ENCODE data around the gene SHANK1.
"Not testable (repeated sequence)": the region's sequence is repeated elsewhere in the genome, so short reads cannot be mapped to it uniquely, and the experiment has no call there.

The SHANK1 gene

GRCh38 chr19:50764409-50764808 is 44.8 kb upstream of the SHANK1 start:
- Histone ChIP-seq H4K20me1 (ENCODE audit: control insufficient read depth, insufficient read depth, low read depth, low read length) (no peaks in the 10 kb centered on the region), H3K4me3 (ENCODE audit: low read length) (no peak overlapping the region), H3K36me3 (ENCODE audit: control insufficient read depth, low read length) (no peaks in the 10 kb centered on the region), H3K4me2 (ENCODE audit: low read length) (no peak overlapping the region), H3K9me3 (ENCODE audit: control insufficient read depth, insufficient read depth, low read length) (no peaks in the 10 kb centered on the region), H3K27me3 (ENCODE audit: control insufficient read depth, low read length) (no peaks in the 10 kb centered on the region), H3K27ac (ENCODE audit: low read depth, low read length) (no peak overlapping the region), H3F3A (ENCODE audit: control insufficient read depth, insufficient read depth) (no peaks in the 10 kb centered on the region), H3K9me2 (replicated peaks; ENCODE audit: control insufficient read depth, low read length) (no peaks in the 10 kb centered on the region), H3K4me1 (ENCODE audit: control insufficient read depth, low read length) (no peaks in the 10 kb centered on the region), H3K79me2 (ENCODE audit: control insufficient read depth, low read length) (no peaks in the 10 kb centered on the region)
- TF ChIP-seq CTCF (IDR thresholded peaks at IDR 0.05; ENCODE audit: low read depth, low read length, poor library complexity, severe bottlenecking) (no peak), EZH2phosphoT487 (IDR thresholded peaks at IDR 0.05; ENCODE audit: borderline replicate concordance, low read length) (no peak)

DNA sequence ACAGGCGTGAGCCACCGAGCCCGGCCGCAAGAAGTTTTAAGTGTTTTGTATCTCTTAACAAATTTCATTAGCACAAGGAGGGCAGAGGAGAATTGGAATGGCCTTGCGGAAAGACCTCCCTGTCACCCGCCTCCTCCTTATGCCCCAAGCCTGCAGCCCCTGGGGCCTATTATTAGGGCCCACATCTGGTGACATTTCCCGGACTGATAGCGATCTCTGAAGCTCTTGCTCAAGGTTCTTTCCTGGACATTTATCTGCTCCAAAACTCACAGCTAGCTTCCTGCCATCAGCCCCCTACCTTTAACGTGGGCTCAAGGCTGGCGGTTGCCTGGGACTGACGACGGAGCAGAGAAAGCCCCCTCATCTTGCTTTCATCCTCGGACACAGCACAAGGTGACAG is 43.9 kb upstream of the SHANK1 start:
- H4K20me1 ChIP-seq (ENCODE audit: control insufficient read depth, insufficient read depth, low read depth, low read length); H3K27ac ChIP-seq (ENCODE audit: low read depth, low read length); H3K27me3 ChIP-seq (ENCODE audit: control insufficient read depth, low read length); H3K9me2 ChIP-seq (replicated peaks; ENCODE audit: control insufficient read depth, low read length); H3K4me2 ChIP-seq (ENCODE audit: low read length); H3K4me1 ChIP-seq (ENCODE audit: control insufficient read depth, low read length); H3K36me3 ChIP-seq (ENCODE audit: control insufficient read depth, low read length); H3K79me2 ChIP-seq (ENCODE audit: control insufficient read depth, low read length); H3F3A ChIP-seq (ENCODE audit: control insufficient read depth, insufficient read depth); H3K4me3 ChIP-seq (ENCODE audit: low read length); H3K9me3 ChIP-seq (ENCODE audit: control insufficient read depth, insufficient read depth, low read length): not testable (repeated sequence)

DNA sequence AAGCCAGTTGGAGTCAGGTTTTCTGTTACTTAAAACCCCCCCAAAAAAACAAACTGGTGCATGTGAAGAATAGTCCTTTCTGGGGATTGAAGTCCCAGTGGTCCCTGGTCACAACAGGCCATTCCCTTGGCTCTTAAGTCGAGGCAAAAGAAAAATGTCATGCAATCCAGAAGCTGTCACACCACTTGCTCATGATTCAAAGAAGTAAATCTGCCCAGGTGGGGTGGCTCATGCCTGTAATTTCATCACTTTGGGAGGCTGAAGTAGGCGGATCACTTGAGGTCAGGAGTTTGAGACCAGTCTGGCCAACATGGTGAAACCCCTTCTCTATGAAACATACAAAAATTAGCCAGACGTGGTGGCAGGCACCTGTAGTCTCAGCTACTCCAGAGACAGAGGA is 41.9 kb upstream of the SHANK1 start:
- H3K4me3 ChIP-seq (ENCODE audit: low read length); H3K4me2 ChIP-seq (ENCODE audit: low read length); H3K4me1 ChIP-seq (ENCODE audit: control insufficient read depth, low read length); H3K9me3 ChIP-seq (ENCODE audit: control insufficient read depth, insufficient read depth, low read length); H3K9me2 ChIP-seq (replicated peaks; ENCODE audit: control insufficient read depth, low read length); H3K27me3 ChIP-seq (ENCODE audit: control insufficient read depth, low read length); H3K36me3 ChIP-seq (ENCODE audit: control insufficient read depth, low read length); H3K79me2 ChIP-seq (ENCODE audit: control insufficient read depth, low read length); H3F3A ChIP-seq (ENCODE audit: control insufficient read depth, insufficient read depth); H4K20me1 ChIP-seq (ENCODE audit: control insufficient read depth, insufficient read depth, low read depth, low read length); H3K27ac ChIP-seq (ENCODE audit: low read depth, low read length): not testable (repeated sequence)

DNA sequence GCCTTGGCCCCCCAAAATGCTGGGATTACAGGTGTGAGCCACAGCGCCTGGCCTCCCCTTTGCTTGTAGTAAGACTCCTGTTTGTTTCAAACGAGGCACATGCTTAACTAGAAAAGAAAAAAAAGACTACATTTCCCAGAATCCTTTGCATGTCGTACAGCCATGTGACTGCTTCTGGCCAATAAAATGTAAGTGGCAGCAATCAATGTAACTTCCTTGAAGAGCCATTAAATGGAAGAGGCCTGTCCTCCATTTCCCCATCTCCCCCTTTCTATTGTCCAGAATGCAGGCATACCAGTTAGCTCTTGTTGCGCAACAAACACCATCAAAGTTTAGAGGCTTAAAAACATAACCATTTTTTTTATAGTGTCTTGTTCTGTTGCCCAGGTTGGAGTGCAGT is 40.3 kb upstream of the SHANK1 start:
- H3K4me2 ChIP-seq (ENCODE audit: low read length), result no peak overlapping the region
- H3K4me1 ChIP-seq (ENCODE audit: control insufficient read depth, low read length), result no peaks in the 10 kb centered on the region
- no peaks in the 10 kb centered on the region for H3K79me2 ChIP-seq (ENCODE audit: control insufficient read depth, low read length)
- H3F3A ChIP-seq (ENCODE audit: control insufficient read depth, insufficient read depth), result no peaks in the 10 kb centered on the region
- H3K36me3 ChIP-seq (ENCODE audit: control insufficient read depth, low read length), result no peaks in the 10 kb centered on the region
- no peaks in the 10 kb centered on the region for H3K9me2 ChIP-seq (replicated peaks; ENCODE audit: control insufficient read depth, low read length)
- TF ChIP-seq EZH2phosphoT487 (IDR thresholded peaks at IDR 0.05; ENCODE audit: borderline replicate concordance, low read length) (no peak), CTCF (IDR thresholded peaks at IDR 0.05; ENCODE audit: low read depth, low read length, poor library complexity, severe bottlenecking) (no peak)
- no peak overlapping the region for H3K4me3 ChIP-seq (ENCODE audit: low read length)
- 0 out of 2 replicates have a peak, but pooled peaks cover 3% of the 10 kb centered on the region for H3K27me3 ChIP-seq (ENCODE audit: control insufficient read depth, low read length)
- H3K9me3 ChIP-seq (ENCODE audit: control insufficient read depth, insufficient read depth, low read length), result no peaks in the 10 kb centered on the region
- H4K20me1 ChIP-seq (ENCODE audit: control insufficient read depth, insufficient read depth, low read depth, low read length), result no peaks in the 10 kb centered on the region
- H3K27ac ChIP-seq (ENCODE audit: low read depth, low read length), result no peak overlapping the region

DNA sequence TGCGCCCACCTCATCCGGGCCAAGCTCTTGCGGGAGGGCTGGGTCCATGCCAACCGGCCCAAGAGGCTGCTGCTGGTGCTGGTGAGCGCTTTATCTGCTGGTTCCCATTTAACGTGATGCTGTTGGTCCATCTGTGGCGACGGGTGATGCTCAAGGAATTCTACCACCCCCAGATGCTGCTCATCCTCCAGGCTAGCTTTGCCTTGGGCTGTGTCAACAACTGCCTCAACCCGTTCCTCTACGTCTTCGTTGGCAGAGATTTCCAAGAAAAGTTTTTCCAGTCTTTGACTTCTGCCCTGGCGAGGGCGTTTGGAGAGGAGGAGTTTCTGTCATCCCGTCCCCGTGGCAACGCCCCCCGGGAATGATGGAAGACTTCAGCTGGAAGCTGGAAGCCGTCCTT is 39.5 kb upstream of the SHANK1 start:
- H3K27me3 ChIP-seq (ENCODE audit: control insufficient read depth, low read length); H3K4me3 ChIP-seq (ENCODE audit: low read length); H3K36me3 ChIP-seq (ENCODE audit: control insufficient read depth, low read length); H4K20me1 ChIP-seq (ENCODE audit: control insufficient read depth, insufficient read depth, low read depth, low read length); H3F3A ChIP-seq (ENCODE audit: control insufficient read depth, insufficient read depth); H3K9me2 ChIP-seq (replicated peaks; ENCODE audit: control insufficient read depth, low read length); H3K9me3 ChIP-seq (ENCODE audit: control insufficient read depth, insufficient read depth, low read length); H3K4me2 ChIP-seq (ENCODE audit: low read length); H3K79me2 ChIP-seq (ENCODE audit: control insufficient read depth, low read length); H3K27ac ChIP-seq (ENCODE audit: low read depth, low read length); H3K4me1 ChIP-seq (ENCODE audit: control insufficient read depth, low read length): not testable (repeated sequence)

- not testable (repeated sequence) for H3K9me2 ChIP-seq (replicated peaks; ENCODE audit: control insufficient read depth, low read length); H3K4me2 ChIP-seq (ENCODE audit: low read length); H3K27me3 ChIP-seq (ENCODE audit: control insufficient read depth, low read length); H3K36me3 ChIP-seq (ENCODE audit: control insufficient read depth, low read length); H4K20me1 ChIP-seq (ENCODE audit: control insufficient read depth, insufficient read depth, low read depth, low read length); H3K9me3 ChIP-seq (ENCODE audit: control insufficient read depth, insufficient read depth, low read length); H3F3A ChIP-seq (ENCODE audit: control insufficient read depth, insufficient read depth); H3K4me1 ChIP-seq (ENCODE audit: control insufficient read depth, low read length); H3K79me2 ChIP-seq (ENCODE audit: control insufficient read depth, low read length); H3K27ac ChIP-seq (ENCODE audit: low read depth, low read length); H3K4me3 ChIP-seq (ENCODE audit: low read length)
Observed at GRCh38 chr19:50757624-50758023, 38.0 kb upstream of the SHANK1 start.

- H3K4me3 ChIP-seq (ENCODE audit: low read length); H4K20me1 ChIP-seq (ENCODE audit: control insufficient read depth, insufficient read depth, low read depth, low read length); H3K9me2 ChIP-seq (replicated peaks; ENCODE audit: control insufficient read depth, low read length); H3K4me2 ChIP-seq (ENCODE audit: low read length); H3K27me3 ChIP-seq (ENCODE audit: control insufficient read depth, low read length); H3K27ac ChIP-seq (ENCODE audit: low read depth, low read length); H3F3A ChIP-seq (ENCODE audit: control insufficient read depth, insufficient read depth); H3K4me1 ChIP-seq (ENCODE audit: control insufficient read depth, low read length); H3K36me3 ChIP-seq (ENCODE audit: control insufficient read depth, low read length); H3K79me2 ChIP-seq (ENCODE audit: control insufficient read depth, low read length); H3K9me3 ChIP-seq (ENCODE audit: control insufficient read depth, insufficient read depth, low read length): not testable (repeated sequence)
Observed at GRCh38 chr19:50756244-50756643, 36.6 kb upstream of the SHANK1 start.

Measured in DOHH2 (cell line).